ENCODE results near the gene SLCO6A1. TPM values are rescaled to one million over a fixed set of nuclear protein-coding genes. Genes with fewer than 3 reads are reported as not detected.

SLCO6A1 gene
- polyA plus RNA-seq, 1 donor (not counting 4 experiments of a cell fraction or from before 2014, with no cell fraction given) = not detected

- dilution Hi-C loops (cut with MboI; ENCODE audit: extremely low pct_ligation_motif_present, low sequenced_read_pairs) = no loop called here
- FAIRE-seq (no peak), DNase-seq (ENCODE audit: low read depth, low spot score) (no peak)
Measured at GRCh38 chr5:102375876-102376275, 122.9 kb downstream of the SLCO6A1 start.

GRCh38 chr5:102375272-102375671, 123.5 kb downstream of the SLCO6A1 start:
- TF ChIP-seq EZH2 (IDR thresholded peaks at IDR 0.05; ENCODE audit: low read length) (no peak), CTCF (optimal IDR thresholded peaks at IDR 0.05 in 1 of 3, IDR thresholded peaks at IDR 0.05 in 1 of 3, conservative IDR thresholded peaks at IDR 0.05 in 1 of 3; ENCODE audit: extremely low read depth in 1 of 3, insufficient read depth in 2 of 3, low read length in 3 of 3) (no peak)
- no peaks in the 10 kb centered on the region for H3K9me1 ChIP-seq (ENCODE audit: control insufficient read depth, extremely low read depth, insufficient read depth, low read length)
- no peak overlapping the region for H3K4me3 ChIP-seq (ENCODE audit: control insufficient read depth in 2 of 3, extremely low read depth in 1 of 3, insufficient read depth in 2 of 3, low read depth in 1 of 3, low read length in 3 of 3)
- H3K79me2 ChIP-seq (ENCODE audit: control insufficient read depth, insufficient read depth, low read length) = no peaks in the 10 kb centered on the region
- no peaks in the 10 kb centered on the region for H3K9me3 ChIP-seq (ENCODE audit: control insufficient read depth, low read depth, low read length)
- no peaks in the 10 kb centered on the region for H3K27me3 ChIP-seq (ENCODE audit: control insufficient read depth, extremely low read depth, insufficient read depth, low read length)
- no peaks in the 10 kb centered on the region for H3K36me3 ChIP-seq (ENCODE audit: control insufficient read depth in 2 of 2, extremely low read depth in 1 of 2, insufficient read depth in 2 of 2, low read length in 2 of 2)
- no peaks in the 10 kb centered on the region for H4K20me1 ChIP-seq (ENCODE audit: control insufficient read depth, extremely low read depth, insufficient read depth, low read length)
- dilution Hi-C loops (cut with MboI; ENCODE audit: extremely low pct_ligation_motif_present, low sequenced_read_pairs) = no loop called here
- FAIRE-seq (no peak), DNase-seq (ENCODE audit: low read depth, low spot score) (no peak)
- H3K27ac ChIP-seq (ENCODE audit: control insufficient read depth, insufficient read depth, low read length) = no peak overlapping the region
- no peak overlapping the region for H3K4me2 ChIP-seq (ENCODE audit: control insufficient read depth, extremely low read depth, insufficient read depth, low read depth, low read length)
- H3K9ac ChIP-seq (ENCODE audit: control insufficient read depth, extremely low read depth, insufficient read depth, low read length) = no peak overlapping the region
- no peak overlapping the region for H2AFZ ChIP-seq (ENCODE audit: control insufficient read depth, low read length)
- no peaks in the 10 kb centered on the region for H3K4me1 ChIP-seq (ENCODE audit: control insufficient read depth, extremely low read depth, insufficient read depth, low read length)

More at GRCh38 chr5:102375876-102376275, 122.9 kb downstream of the SLCO6A1 start:
- no peaks in the 10 kb centered on the region for H3K36me3 ChIP-seq (ENCODE audit: control insufficient read depth in 2 of 2, extremely low read depth in 1 of 2, insufficient read depth in 2 of 2, low read length in 2 of 2)
- H3K79me2 ChIP-seq (ENCODE audit: control insufficient read depth, insufficient read depth, low read length) = no peaks in the 10 kb centered on the region
- H3K4me2 ChIP-seq (ENCODE audit: control insufficient read depth, extremely low read depth, insufficient read depth, low read depth, low read length) = no peak overlapping the region
- H3K9me3 ChIP-seq (ENCODE audit: control insufficient read depth, low read depth, low read length) = no peaks in the 10 kb centered on the region
- TF ChIP-seq EZH2 (IDR thresholded peaks at IDR 0.05; ENCODE audit: low read length) (no peak), CTCF (optimal IDR thresholded peaks at IDR 0.05 in 1 of 3, IDR thresholded peaks at IDR 0.05 in 1 of 3, conservative IDR thresholded peaks at IDR 0.05 in 1 of 3; ENCODE audit: extremely low read depth in 1 of 3, insufficient read depth in 2 of 3, low read length in 3 of 3) (no peak)
- no peak overlapping the region for H3K9ac ChIP-seq (ENCODE audit: control insufficient read depth, extremely low read depth, insufficient read depth, low read length)
- no peaks in the 10 kb centered on the region for H3K27me3 ChIP-seq (ENCODE audit: control insufficient read depth, extremely low read depth, insufficient read depth, low read length)
- no peak overlapping the region for H3K4me3 ChIP-seq (ENCODE audit: control insufficient read depth in 2 of 3, extremely low read depth in 1 of 3, insufficient read depth in 2 of 3, low read depth in 1 of 3, low read length in 3 of 3)
- H3K9me1 ChIP-seq (ENCODE audit: control insufficient read depth, extremely low read depth, insufficient read depth, low read length) = no peaks in the 10 kb centered on the region
- H4K20me1 ChIP-seq (ENCODE audit: control insufficient read depth, extremely low read depth, insufficient read depth, low read length) = no peaks in the 10 kb centered on the region
- no peak overlapping the region for H3K27ac ChIP-seq (ENCODE audit: control insufficient read depth, insufficient read depth, low read length)
- H2AFZ ChIP-seq (ENCODE audit: control insufficient read depth, low read length) = no peak overlapping the region
- no peaks in the 10 kb centered on the region for H3K4me1 ChIP-seq (ENCODE audit: control insufficient read depth, extremely low read depth, insufficient read depth, low read length)

All from keratinocyte (primary cell).